Measurements from ENCODE around the gene YTHDC2. TPM values are rescaled to one million over a fixed set of nuclear protein-coding genes. Genes with fewer than 3 reads are reported as not detected.

Gene YTHDC2
- total RNA-seq, 2 experiments from 2014 or later, result 33.9 to 41.7 TPM

GRCh38 chr5:113491022-113491421 is 22.5 kb upstream of the YTHDC2 start:
- peaks cover 46 to 52% of the 10 kb centered on the region in 2 experiments for H3K27me3 ChIP-seq (ENCODE audit: control insufficient read depth in 1 of 2, insufficient read depth in 2 of 2, low read length in 2 of 2)
- H3K4me3 Mint-ChIP-seq, result no peak overlapping the region
- intact Hi-C loops (cut with DNase I, micrococcal nuclease), result no loop called here
- ATAC-seq (ENCODE audit: poor library complexity) (no peak), DNase-seq (no peak)
- no peak overlapping the region for H3K27ac Mint-ChIP-seq
- TF ChIP-seq CTCF (IDR thresholded peaks at IDR 0.05), result no peak
- ChIA-PET POLR2A (no interaction called here), CTCF (no interaction called here)
- H3K9me3 ChIP-seq (ENCODE audit: control insufficient read depth in 1 of 2, insufficient read depth in 1 of 2, low read length in 2 of 2), result peaks cover 16 to 31% of the 10 kb centered on the region in 2 experiments
- no peaks in the 10 kb centered on the region for H3K36me3 ChIP-seq (ENCODE audit: insufficient read depth, low read length)
- H3K4me1 ChIP-seq (ENCODE audit: insufficient read depth, low read length), result peaks cover 24% of the 10 kb centered on the region
- peaks cover 11% of the 10 kb centered on the region for H3K36me3 Mint-ChIP-seq (ENCODE audit: low read depth)
- H3K27ac ChIP-seq (ENCODE audit: low read depth in 1 of 2, low read length in 2 of 2), result no peak overlapping the region
- no peak overlapping the region for H3K4me3 ChIP-seq (ENCODE audit: low read length)
- peaks cover 70% of the 10 kb centered on the region for H3K27me3 Mint-ChIP-seq
- H3K9me3 Mint-ChIP-seq, result peaks cover 12% of the 10 kb centered on the region
- peaks cover 18% of the 10 kb centered on the region for H3K4me1 Mint-ChIP-seq (ENCODE audit: low read depth)

DNA sequence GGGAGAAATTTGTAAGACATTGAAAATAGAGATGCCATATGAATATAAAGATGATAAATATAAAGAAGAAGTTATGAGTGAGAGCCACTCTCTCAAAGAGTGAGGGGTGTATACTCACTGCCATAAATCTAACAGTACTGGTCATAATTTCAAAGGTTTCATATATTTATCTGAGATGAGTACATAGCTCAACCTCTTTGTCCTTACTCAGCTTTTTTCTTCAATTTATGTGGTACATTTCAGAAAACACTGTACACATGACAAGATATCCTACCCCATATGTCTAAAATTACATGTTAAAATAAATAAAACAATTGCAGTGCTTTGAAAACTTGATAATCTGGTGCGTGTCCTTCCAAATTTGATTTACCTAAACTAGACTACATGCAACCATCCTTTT is 20.0 kb upstream of the YTHDC2 start:
- H3K27ac ChIP-seq (ENCODE audit: low read depth in 1 of 2, low read length in 2 of 2), result no peak overlapping the region
- ATAC-seq (ENCODE audit: poor library complexity), result no peak
- TF ChIP-seq CTCF (IDR thresholded peaks at IDR 0.05), result no peak
- Mint-ChIP-seq H3K4me3 (no peak overlapping the region), H3K36me3 (ENCODE audit: low read depth) (peaks cover 11% of the 10 kb centered on the region), H3K4me1 (ENCODE audit: low read depth) (peaks cover 11% of the 10 kb centered on the region), H3K27me3 (peaks cover 67% of the 10 kb centered on the region), H3K9me3 (peaks cover 12% of the 10 kb centered on the region), H3K27ac (no peak overlapping the region)
- peaks cover 16 to 18% of the 10 kb centered on the region in 2 experiments for H3K9me3 ChIP-seq (ENCODE audit: control insufficient read depth in 1 of 2, insufficient read depth in 1 of 2, low read length in 2 of 2)
- peaks cover 26 to 35% of the 10 kb centered on the region in 2 experiments for H3K27me3 ChIP-seq (ENCODE audit: control insufficient read depth in 1 of 2, insufficient read depth in 2 of 2, low read length in 2 of 2)
- H3K4me1 ChIP-seq (ENCODE audit: insufficient read depth, low read length), result peaks cover 12% of the 10 kb centered on the region
- CTCF ChIA-PET, result no interaction called here
- intact Hi-C loops (cut with DNase I, micrococcal nuclease), result no loop called here
- H3K36me3 ChIP-seq (ENCODE audit: insufficient read depth, low read length), result no peaks in the 10 kb centered on the region
- DNase-seq, result no peak
- no peak overlapping the region for H3K4me3 ChIP-seq (ENCODE audit: low read length)
- POLR2A ChIA-PET, result no interaction called here

DNA sequence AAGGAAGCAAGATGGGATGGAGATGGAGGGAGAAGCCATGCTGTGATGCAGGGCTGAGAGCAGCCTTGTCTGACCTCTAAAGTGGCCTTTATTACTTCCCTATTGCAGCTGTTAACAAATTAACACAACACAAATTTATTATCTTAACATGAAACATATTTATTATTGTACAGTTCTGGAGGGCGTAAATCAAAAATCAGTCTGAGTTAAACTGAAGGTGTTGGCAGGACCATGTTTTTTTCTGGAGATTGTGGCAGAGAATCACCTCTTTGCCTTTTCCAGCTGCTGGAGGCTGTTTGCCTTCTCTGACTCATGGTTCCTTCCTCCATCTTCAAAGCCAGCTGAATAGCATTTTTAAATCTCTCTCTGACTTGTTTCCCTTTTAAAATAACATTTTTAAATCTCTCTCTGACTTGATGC is 18.1 kb upstream of the YTHDC2 start:
- Mint-ChIP-seq H3K27ac (no peak overlapping the region), H3K27me3 (peaks cover 62% of the 10 kb centered on the region), H3K4me3 (no peak overlapping the region), H3K9me3 (peaks cover 5% of the 10 kb centered on the region), H3K4me1 (ENCODE audit: low read depth) (no peaks in the 10 kb centered on the region), H3K36me3 (ENCODE audit: low read depth) (no peaks in the 10 kb centered on the region)
- H3K4me3 ChIP-seq (ENCODE audit: low read length), result no peak overlapping the region
- TF ChIP-seq CTCF (IDR thresholded peaks at IDR 0.05), result no peak
- H3K36me3 ChIP-seq (ENCODE audit: insufficient read depth, low read length), result no peaks in the 10 kb centered on the region
- peaks cover 6 to 7% of the 10 kb centered on the region in 2 experiments for H3K9me3 ChIP-seq (ENCODE audit: control insufficient read depth in 1 of 2, insufficient read depth in 1 of 2, low read length in 2 of 2)
- CTCF ChIA-PET, result interaction anchor here (0.9 kb wide), 1 partner anchor 13 kb away, joined by 3 read pairs; no protein-coding TSS in a partner anchor
- intact Hi-C loops (cut with DNase I, micrococcal nuclease), result no loop called here
- no peaks in the 10 kb centered on the region for H3K4me1 ChIP-seq (ENCODE audit: insufficient read depth, low read length)
- POLR2A ChIA-PET, result no interaction called here
- no peak for DNase-seq
- H3K27me3 ChIP-seq (ENCODE audit: control insufficient read depth in 1 of 2, insufficient read depth in 2 of 2, low read length in 2 of 2), result peaks cover 11 to 15% of the 10 kb centered on the region in 2 experiments
- no peak for ATAC-seq (ENCODE audit: poor library complexity)
- no peak overlapping the region for H3K27ac ChIP-seq (ENCODE audit: low read depth in 1 of 2, low read length in 2 of 2)

Data from CD4-positive, alpha-beta T cell (primary cell).